K562 (cell line): Measurements from ENCODE around the gene PKD2. TPM values are rescaled to one million over a fixed set of nuclear protein-coding genes. Genes with fewer than 3 reads are reported as not detected.

ENCODE experiments used
- ATAC-seq: fragments of 200-7000 bp; cut with Tn5 transposase; 3 replicates; pipeline ENCODE4 v1.9.1; 2020; ENCODE audit warnings: moderate library complexity
- BruUV-seq: library from RNA; stranded (reverse); fragments of 400-500 nt; replicated peaks from 2 replicates; lab custom pipeline; 2021; lab: Mats Ljungman, UMichigan
- CTCF ChIA-PET: fragments of 300-600 bp; formaldehyde crosslinking; extraction: SDS; loops from one replicate; lab custom pipeline; 2021; ENCODE audit warnings: low intra/inter-chr PET ratio; lab: Yijun Ruan, JAX
- POLR2A ChIA-PET: fragments of 300-600, 350-650 bp; sonication (Branson Sonifier 250); formaldehyde crosslinking; extraction: SDS; loops from one replicate; lab custom pipeline; 2021; ENCODE audit warnings: antibody characterized with exemption, inconsistent platforms; lab: Yijun Ruan, JAX
- DNase-seq, 4 experiments: peaks; one replicate each; pipeline versions ENCODE4 v3.0.0 to v3.0.0-alpha.2; 2011 to 2018; ENCODE audit warnings: low spot score in 3 of 4, mixed read lengths in 3 of 4; ENCODE audit errors: extremely low read depth in 1 of 4
- FAIRE-seq: peaks from 2 replicates; lab custom pipeline; 2011; peaks lifted over from hg19 to GRCh38; lab: Jason Lieb, UNC
- H2AFZ ChIP-seq: 2 replicates; pipeline ENCODE4 v1.6.0; 2011; ENCODE audit warnings: low read depth, low read length, control low read depth, inconsistent platforms
- H3K27ac ChIP-seq: fragments of 200-600 bp; 3 replicates; pipeline ENCODE4 v1.8.0; 2011; ENCODE audit warnings: low read depth, mild to moderate bottlenecking, control low read depth, inconsistent platforms, low read length, moderate library complexity, mixed read lengths; ENCODE audit errors: extremely low read depth
- H3K27me3 ChIP-seq, 2 experiments: fragments of 300-600 bp in 1 of 2; 2 replicates in 1 of 2; 3 replicates in 1 of 2; pipeline versions ENCODE4 v1.6.0 to v1.8.0; 2011; ENCODE audit warnings: inconsistent platforms in 2 of 2, low read length in 2 of 2, mild to moderate bottlenecking in 1 of 2, mixed read lengths in 1 of 2, moderate library complexity in 1 of 2; ENCODE audit not compliant: control insufficient read depth in 2 of 2, insufficient read depth in 2 of 2
- H3K36me3 ChIP-seq: fragments of 300-600 bp; 3 replicates; pipeline ENCODE4 v1.8.0; 2011; ENCODE audit warnings: mild to moderate bottlenecking, low read length, inconsistent platforms; ENCODE audit not compliant: control insufficient read depth, insufficient read depth
- H3K4me1 ChIP-seq, 2 experiments: fragments of 200-600 bp in 1 of 2; replicated peaks in 1 of 2; 2 replicates in 1 of 2; 3 replicates in 1 of 2; pipeline versions ENCODE4 v1.5.1 to v1.8.0; 2011; ENCODE audit warnings: inconsistent platforms in 2 of 2, low read length in 2 of 2, mild to moderate bottlenecking in 1 of 2, mixed read lengths in 1 of 2, moderate library complexity in 1 of 2; ENCODE audit not compliant: control insufficient read depth in 2 of 2, insufficient read depth in 2 of 2
- H3K4me2 ChIP-seq: 2 replicates; pipeline ENCODE4 v1.6.1; 2011; ENCODE audit warnings: low read length, control low read depth, inconsistent platforms, mixed read lengths; ENCODE audit not compliant: insufficient read depth
- H3K4me3 ChIP-seq: fragments of 200-600 bp; sonication (generic), shearing (Covaris generic); 2 replicates; pipeline ENCODE4 v1.5.1; 2016; ENCODE audit warnings: control low read depth, inconsistent platforms
- H3K79me2 ChIP-seq: fragments of 200-600 bp; 3 replicates; pipeline ENCODE4 v1.8.0; 2011; ENCODE audit warnings: low read length, inconsistent platforms; ENCODE audit not compliant: control insufficient read depth, insufficient read depth
- H3K9ac ChIP-seq, 2 experiments: 2 replicates each; pipeline versions ENCODE4 v1.6.0 to v1.6.1; 2011; ENCODE audit warnings: low read depth in 2 of 2, low read length in 2 of 2, control low read depth in 1 of 2, inconsistent platforms in 1 of 2, mild to moderate bottlenecking in 1 of 2, mixed read lengths in 1 of 2; ENCODE audit not compliant: insufficient read depth in 1 of 2
- H3K9me1 ChIP-seq: one replicate; pipeline ENCODE4 v1.6.0; 2011; ENCODE audit warnings: inconsistent platforms, mild to moderate bottlenecking, low read length, moderate library complexity; ENCODE audit not compliant: control insufficient read depth, insufficient read depth
- H3K9me3 ChIP-seq: replicated peaks from 2 replicates; pipeline ENCODE4 v1.5.1; 2011; ENCODE audit warnings: low read depth, low read length, inconsistent platforms; ENCODE audit not compliant: control insufficient read depth, insufficient read depth
- H4K20me1 ChIP-seq: replicated peaks from 2 replicates; pipeline ENCODE4 v1.6.1; 2011; ENCODE audit warnings: low read length, inconsistent platforms, mixed read lengths; ENCODE audit not compliant: control insufficient read depth, insufficient read depth
- CBX5 ChIP-seq: IDR thresholded peaks from 2 replicates; pipeline ENCODE4 v1.6.1; 2014; ENCODE audit warnings: low read depth, borderline replicate concordance
- CCAR2 ChIP-seq: fragments of 200-400 bp; formaldehyde crosslinking; IDR thresholded peaks from 2 replicates; pipeline ENCODE4 v1.6.1; 2017; ENCODE audit warnings: mild to moderate bottlenecking, low read depth, low read length
- CEBPG ChIP-seq, 3 experiments: fragments of 200-800 bp in 1 of 3; sonication (Bioruptor generic) in 1 of 3; sonication (generic) in 1 of 3; formaldehyde crosslinking in 1 of 3; IDR thresholded peaks in 2 of 3; conservative IDR thresholded peaks in 1 of 3; 2 replicates each; pipeline versions ENCODE4 v1.6.1 to v1.8.0; 2016 to 2022; ENCODE audit warnings: missing compliant biosample characterization in 2 of 3, missing genetic modification characterization in 2 of 3, mild to moderate bottlenecking in 1 of 3, missing genetic modification reagents in 1 of 3
- ETV5 ChIP-seq: sonication (generic); formaldehyde crosslinking; IDR thresholded peaks from 2 replicates; pipeline ENCODE4 v1.4.0; 2020; ENCODE audit warnings: low read depth, mild to moderate bottlenecking, missing genetic modification reagents
- MLLT1 ChIP-seq, 2 experiments: fragments of 450-650 bp; IDR thresholded peaks; 2 replicates each; pipeline ENCODE4 v1.6.1; 2016
- MLX ChIP-seq, 2 experiments: fragments of 450-650 bp in 1 of 2; sonication (generic) in 1 of 2; formaldehyde crosslinking; conservative IDR thresholded peaks; 2 replicates each; pipeline versions ENCODE4 v1.4.0 to v1.8.1; 2020 to 2022; ENCODE audit warnings: mild to moderate bottlenecking in 1 of 2, missing genetic modification reagents in 1 of 2
- MTF1 ChIP-seq: fragments of 250-450 bp; sonication (Bioruptor Pico); IDR thresholded peaks from 2 replicates; pipeline ENCODE4 v1.9.0; 2021; ENCODE audit warnings: moderate library complexity, mild to moderate bottlenecking, inconsistent platforms, borderline replicate concordance
- MYNN ChIP-seq, 2 experiments: sonication (generic); formaldehyde crosslinking in 1 of 2; IDR thresholded peaks; 2 replicates each; pipeline versions ENCODE4 v1.5.0 to v1.6.1; 2016 to 2020; ENCODE audit warnings: antibody characterized with exemption in 1 of 2, missing genetic modification reagents in 1 of 2
- NR0B1 ChIP-seq: fragments of 450-650 bp; IDR thresholded peaks from one replicate; pipeline ENCODE4 v1.6.1; 2018; ENCODE audit warnings: mild to moderate bottlenecking, moderate library complexity; ENCODE audit not compliant: partially characterized antibody
- RBBP5 ChIP-seq: fragments of 200-600 bp; sonication (generic); IDR thresholded peaks from 2 replicates; pipeline ENCODE4 v1.6.1; 2012; ENCODE audit warnings: borderline replicate concordance, mild to moderate bottlenecking, low read length, control low read depth, inconsistent platforms; ENCODE audit not compliant: insufficient read depth, poor library complexity, severe bottlenecking
- RUNX1 ChIP-seq: sonication (generic); IDR thresholded peaks from 2 replicates; pipeline ENCODE4 v1.6.1; 2016; ENCODE audit warnings: antibody characterized with exemption, low read depth
- THRA ChIP-seq: fragments of 450-650 bp; IDR thresholded peaks from 2 replicates; pipeline ENCODE4 v1.6.1; 2017; ENCODE audit warnings: mild to moderate bottlenecking, moderate library complexity
- ZBTB33 ChIP-seq: sonication (generic); formaldehyde crosslinking; IDR thresholded peaks from 2 replicates; pipeline ENCODE4 v1.8.1; 2023; ENCODE audit warnings: mild to moderate bottlenecking, missing genetic modification reagents
- ZNF668 ChIP-seq: fragments of 250-450 bp; sonication (Bioruptor Pico); IDR thresholded peaks from 2 replicates; pipeline ENCODE4 v1.8.0; 2022; ENCODE audit warnings: mild to moderate bottlenecking, inconsistent platforms
- ZNF764 ChIP-seq: fragments of 250-450 bp; sonication (Bioruptor Pico); IDR thresholded peaks from 2 replicates; pipeline ENCODE4 v1.4.0; 2020; ENCODE audit warnings: low read depth, mild to moderate bottlenecking, moderate library complexity
- WGBS: fragments of 100-300 bp; shearing (Covaris generic); methylation state at CpG from one replicate; pipeline ENCODE4 v1.1.6; 2016; ENCODE audit warnings: low coverage, mixed read lengths; ENCODE audit not compliant: insufficient coverage; ENCODE audit errors: missing lambda C conversion rate; 5-methylcytosine and 5-hydroxymethylcytosine counted together
- in situ Hi-C: fragments of 300-500 bp; cut with MboI; formaldehyde crosslinking; loops from 4 replicates; pipeline ENCODE4 v1.15.0; 2018; ENCODE audit warnings: inconsistent platforms, mixed read lengths
- intact Hi-C: fragments of 100-400 bp; cut with micrococcal nuclease; formaldehyde crosslinking; loops from 2 replicates; pipeline ENCODE4 v1.14.2; 2022
- polyA plus RNA-seq, 8 experiments: library from polyadenylated mRNA; depleted of rRNA in 4 of 8; stranded (reverse) in 5 of 8; unstranded in 3 of 8; fragments of >200 nt; fragmentation: Nextera tagmentation in 2 of 8; fragmentation: Illumina TruSeq in 1 of 8; extraction: Ambion mirVana in 2 of 8; extraction: Trizol in 1 of 8; gene quantifications; 2 replicates each; pipeline versions ENCODE4 v1.2.1 to v1.2.3, GENCODE V29; 2011 to 2014; ENCODE audit warnings: inconsistent platforms in 1 of 8, missing spikeins in 1 of 8
- total RNA-seq, 7 experiments: library from RNA; depleted of rRNA in 6 of 7; stranded (reverse); fragments of >200 nt in 6 of 7; fragmentation: Illumina TruSeq in 2 of 7; extraction: Trizol in 2 of 7; gene quantifications; 2 replicates each; pipeline versions ENCODE4 v1.2.1 to v1.2.3, GENCODE V29; 2011 to 2021; ENCODE audit warnings: low replicate concordance in 1 of 7

Gene PKD2
- total and polyA plus RNA-seq, 9 of the 15 experiments (the other 6 are each of a cell fraction or from before 2014, with no cell fraction given): 0.11 to 1.2 (median 0.47) TPM

GRCh38 chr4:88028946-88029345 is 21.5 kb downstream of the PKD2 start:
- Histone ChIP-seq H3K4me2 (no peak overlapping the region), H3K27me3 (no peaks in the 10 kb centered on the region), H3K4me3 (no peak overlapping the region), H3K9ac (no peak overlapping the region), H3K36me3 (no peaks in the 10 kb centered on the region), H3K27ac (no peak overlapping the region), H4K20me1 (no peaks in the 10 kb centered on the region), H3K9me1 (no peaks in the 10 kb centered on the region), H3K9me3 (no peaks in the 10 kb centered on the region), H3K79me2 (no peaks in the 10 kb centered on the region), H2AFZ (no peak overlapping the region), H3K4me1 (no peaks in the 10 kb centered on the region)
- in situ Hi-C loops (no loop called here), intact Hi-C loops (no loop called here)
- no peak for TF ChIP-seq NR0B1
- TF ChIP-seq THRA: no peak
- TF ChIP-seq CEBPG (CRISPR knock-in tag; IDR thresholded peaks at IDR 0.05): no peak
- no peak for TF ChIP-seq CEBPG (tag; conservative IDR thresholded peaks at IDR 0.05 in 1 of 2, IDR thresholded peaks at IDR 0.05 in 1 of 2)
- no peak for TF ChIP-seq ZNF764 (CRISPR knock-in tag)
- no peak for TF ChIP-seq MLX (CRISPR knock-in tag; conservative IDR thresholded peaks at IDR 0.05)
- TF ChIP-seq ZNF668 (CRISPR knock-in tag): no peak
- TF ChIP-seq MYNN (IDR thresholded peaks at IDR 0.05): no peak
- no peak for TF ChIP-seq MYNN (CRISPR knock-in tag; IDR thresholded peaks at IDR 0.05)
- TF ChIP-seq ZBTB33: no peak
- TF ChIP-seq ETV5 (CRISPR knock-in tag): no peak
- no peak for TF ChIP-seq MTF1 (CRISPR knock-in tag)
- TF ChIP-seq MLLT1 (IDR thresholded peaks at IDR 0.05): no peak
- no peak for TF ChIP-seq CBX5
- no peak for TF ChIP-seq RBBP5
- no peak for TF ChIP-seq CCAR2
- no peak for TF ChIP-seq RUNX1
- no peak for ATAC-seq
- no peak for DNase-seq
- BruUV-seq: no TSS peak
- ChIA-PET POLR2A (no interaction called here), CTCF (no interaction called here)
- no peak for FAIRE-seq
- WGBS: 10% methylated on average over 3 of the region's 3 CpGs
